ENCODE measurements around the gene SRGAP2C.
"Not testable (repeated sequence)": the region's sequence is repeated elsewhere in the genome, so short reads cannot be mapped to it uniquely, and the experiment has no call there.

SRGAP2C gene

DNA sequence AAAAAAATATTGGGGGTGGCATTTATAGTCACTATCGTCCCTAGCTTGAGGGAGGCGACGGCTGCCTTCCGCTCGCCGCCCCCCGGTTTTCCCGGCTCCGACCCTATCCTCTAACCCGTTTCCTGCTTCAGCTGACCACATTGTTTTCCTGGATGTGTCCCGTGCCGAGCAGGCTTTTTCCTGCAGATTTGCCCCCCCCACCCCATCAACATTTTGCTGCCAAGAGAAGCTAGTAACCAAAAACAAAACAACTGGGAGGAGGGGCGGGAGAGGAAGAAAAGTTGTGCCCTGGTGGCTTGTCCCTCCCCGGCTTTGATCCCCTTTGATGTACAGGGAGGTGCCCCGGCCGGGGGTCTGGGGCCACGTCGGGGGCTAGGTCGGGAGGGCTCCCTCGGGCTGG, 1.4 kb downstream of the SRGAP2C start:
- not testable (repeated sequence) for DNase-seq (ENCODE audit: low read depth)

DNA sequence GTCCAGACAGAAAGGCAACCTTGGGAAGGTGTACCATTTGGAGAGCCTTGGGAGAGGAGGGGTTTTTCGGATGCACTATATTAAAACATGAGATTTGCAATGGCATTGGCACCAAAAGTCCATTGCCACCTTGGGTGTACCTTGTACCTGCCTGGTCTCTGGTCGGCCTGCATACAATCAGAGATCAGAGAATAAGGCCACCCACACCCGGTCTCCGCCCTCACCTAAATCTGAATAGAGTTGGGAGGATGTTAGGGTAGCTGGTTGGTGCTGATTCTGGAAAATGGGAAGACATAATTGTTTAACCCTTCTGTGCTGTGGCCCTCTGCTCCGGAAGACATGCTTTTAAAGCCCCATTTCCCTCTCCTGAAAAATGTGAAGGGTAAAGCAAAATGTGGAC, 3.1 kb downstream of the SRGAP2C start:
- not testable (repeated sequence) for DNase-seq (ENCODE audit: low read depth)

DNA sequence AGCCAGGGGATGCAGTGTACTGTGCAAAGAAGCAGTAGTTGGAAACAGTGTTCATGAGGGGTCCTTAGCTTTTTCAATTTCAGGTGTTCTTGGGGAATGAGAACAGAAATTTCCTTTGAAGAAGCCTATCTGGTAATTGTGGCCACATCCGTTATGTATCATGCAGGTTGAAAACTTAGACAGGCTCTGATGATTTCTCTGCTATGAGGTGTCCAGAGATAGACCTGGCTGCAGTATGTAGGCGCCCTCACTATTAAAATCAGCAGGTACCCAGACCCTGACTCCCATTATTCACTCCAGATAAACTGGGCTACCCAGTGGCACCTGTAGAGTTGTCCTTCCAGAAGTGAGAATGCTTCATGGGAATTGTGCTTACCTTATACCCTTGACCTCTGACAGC, 7.7 kb downstream of the SRGAP2C start:
- not testable (repeated sequence) for DNase-seq (ENCODE audit: low read depth)

DNA sequence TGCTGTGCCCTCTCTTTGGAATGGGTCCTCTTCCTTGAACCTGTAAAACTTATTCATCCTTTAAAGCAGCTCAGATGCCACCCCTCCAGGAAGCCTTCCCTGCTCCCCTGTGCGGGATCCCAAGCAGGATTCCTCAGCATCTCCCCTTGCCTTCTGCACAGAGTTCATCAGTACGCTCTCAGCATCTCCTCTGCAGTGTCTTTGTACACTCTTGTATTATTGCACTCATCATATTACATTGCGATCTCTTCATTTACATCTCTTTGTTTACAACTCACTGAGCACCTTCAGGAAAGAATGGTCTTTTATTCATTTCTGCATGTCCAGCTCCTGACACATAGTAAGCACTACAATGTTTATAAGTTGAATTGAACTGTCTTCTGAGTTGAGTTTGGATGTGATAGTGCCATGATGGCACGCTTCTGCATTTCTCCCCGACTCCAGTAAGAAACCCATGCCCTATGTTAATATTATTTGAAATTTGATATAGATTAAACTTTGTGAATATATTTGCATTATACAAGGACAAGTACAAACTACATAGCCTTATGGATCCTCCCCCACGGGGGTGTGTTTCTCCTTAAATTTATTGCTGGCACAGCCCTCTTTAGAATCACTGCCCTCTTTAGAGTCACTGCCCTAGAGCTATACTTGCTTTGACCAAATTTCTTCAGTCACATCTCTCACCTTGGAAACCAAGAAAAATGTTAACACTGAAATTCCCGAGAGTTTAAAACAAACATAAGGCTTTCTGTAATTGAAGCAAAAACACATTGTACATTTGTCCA, 12.5 kb downstream of the SRGAP2C start:
- DNase-seq (ENCODE audit: low read depth) = not testable (repeated sequence)

DNA sequence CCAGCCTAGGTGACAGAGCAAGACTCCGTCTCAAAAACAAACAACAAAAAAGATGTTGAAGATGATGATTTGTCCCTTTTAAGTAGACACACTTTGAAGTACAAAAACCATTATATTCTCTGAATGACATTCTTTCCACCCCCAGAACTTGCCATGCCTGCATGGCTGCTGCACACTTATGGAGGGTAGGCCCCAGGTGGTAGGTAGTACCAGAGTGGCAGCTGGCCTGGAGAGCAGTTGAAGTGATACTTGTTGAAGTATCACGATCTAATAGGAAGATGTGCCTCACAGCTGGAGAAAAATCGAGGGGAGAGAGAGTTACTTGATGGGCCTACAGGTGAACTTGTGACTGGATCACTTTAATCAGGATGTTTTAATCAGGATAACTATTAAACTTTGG, 15.0 kb downstream of the SRGAP2C start:
- DNase-seq (ENCODE audit: low read depth) = not testable (repeated sequence)

DNA sequence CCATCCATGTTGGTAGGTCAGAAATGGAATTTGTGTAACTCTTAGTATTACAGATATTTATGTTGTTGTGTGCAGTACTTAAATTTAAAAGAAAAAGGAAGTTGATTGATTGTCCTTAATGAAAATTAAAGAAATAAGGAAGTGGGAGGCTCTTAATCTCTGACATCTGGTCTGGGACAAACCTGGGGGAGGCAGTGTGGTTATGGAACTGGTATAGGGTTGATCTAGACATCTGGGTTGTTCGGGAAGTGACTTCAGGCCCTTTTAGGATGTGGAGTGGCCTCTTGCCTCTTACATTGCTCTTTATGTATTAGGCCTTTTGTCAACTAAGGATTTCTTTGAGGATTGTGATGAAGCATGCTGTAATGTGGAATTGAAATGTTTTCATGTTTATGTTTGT, 15.5 kb downstream of the SRGAP2C start:
- DNase-seq (ENCODE audit: low read depth) = not testable (repeated sequence)

DNA sequence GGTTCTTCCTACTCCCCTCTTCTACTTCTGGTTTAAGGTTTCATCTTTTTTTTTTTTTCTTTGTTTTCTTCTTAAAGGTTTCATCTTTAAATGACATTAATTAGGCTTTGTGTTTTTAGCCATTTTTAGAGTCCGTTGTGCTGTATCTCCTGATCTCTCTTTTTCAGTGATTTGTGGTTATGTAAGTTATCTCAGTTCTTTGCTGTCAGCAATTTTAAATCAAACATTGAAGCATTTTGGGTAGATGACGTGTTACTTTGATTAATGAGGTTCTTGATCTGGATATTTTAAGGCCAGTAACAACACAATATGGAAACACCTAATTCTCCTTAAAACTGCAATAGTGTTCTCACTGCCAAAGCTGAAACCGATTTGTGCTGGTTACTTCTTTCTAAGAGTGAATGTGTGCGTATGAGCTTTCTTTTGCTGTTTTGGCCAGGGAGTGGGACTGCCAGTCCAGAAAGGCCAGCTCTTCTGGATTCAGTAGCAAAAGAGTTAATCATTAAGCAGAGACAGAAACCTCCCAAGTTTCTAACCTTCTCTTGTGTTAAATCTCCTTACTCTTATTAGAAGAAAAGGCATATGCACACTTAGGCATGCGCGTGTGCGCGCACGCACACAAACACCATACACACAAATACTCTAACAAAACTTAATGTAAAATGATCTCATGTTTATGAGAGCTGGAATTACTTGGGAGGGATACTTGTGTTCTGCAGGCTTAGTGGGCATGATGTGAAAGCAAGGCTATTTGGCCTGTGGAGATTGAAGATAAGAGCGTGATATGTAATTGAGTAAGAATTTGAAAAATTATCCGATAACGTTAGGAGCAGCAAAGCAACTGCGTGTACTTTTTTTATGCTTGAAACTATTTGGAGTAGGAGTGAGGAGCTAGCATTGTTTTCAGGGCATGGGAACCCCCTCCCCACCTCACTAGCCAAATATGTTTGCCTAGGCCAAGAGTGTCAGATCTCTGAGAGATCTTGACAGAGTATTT, 16.5 kb downstream of the SRGAP2C start:
- DNase-seq (ENCODE audit: low read depth) = not testable (repeated sequence)

DNA sequence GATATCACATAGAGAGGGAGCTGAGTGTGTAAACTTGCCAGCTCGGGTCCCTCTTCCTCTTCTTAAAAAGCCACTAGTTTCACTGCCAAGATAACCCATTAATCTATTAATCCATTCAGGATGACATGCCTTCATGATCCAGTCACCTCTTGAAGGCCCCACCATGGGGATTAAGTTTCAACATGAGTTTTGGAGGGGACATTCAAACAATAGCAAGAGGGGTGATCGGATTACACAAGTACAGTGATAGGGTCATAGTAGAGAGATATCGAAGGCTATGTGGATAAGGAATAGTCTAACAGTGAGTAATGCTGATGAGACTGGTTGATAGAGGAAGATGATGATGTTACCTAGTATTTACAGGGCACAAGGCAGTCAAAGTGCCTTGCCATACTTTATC, 18.2 kb downstream of the SRGAP2C start:
- not testable (repeated sequence) for DNase-seq (ENCODE audit: low read depth)

DNA sequence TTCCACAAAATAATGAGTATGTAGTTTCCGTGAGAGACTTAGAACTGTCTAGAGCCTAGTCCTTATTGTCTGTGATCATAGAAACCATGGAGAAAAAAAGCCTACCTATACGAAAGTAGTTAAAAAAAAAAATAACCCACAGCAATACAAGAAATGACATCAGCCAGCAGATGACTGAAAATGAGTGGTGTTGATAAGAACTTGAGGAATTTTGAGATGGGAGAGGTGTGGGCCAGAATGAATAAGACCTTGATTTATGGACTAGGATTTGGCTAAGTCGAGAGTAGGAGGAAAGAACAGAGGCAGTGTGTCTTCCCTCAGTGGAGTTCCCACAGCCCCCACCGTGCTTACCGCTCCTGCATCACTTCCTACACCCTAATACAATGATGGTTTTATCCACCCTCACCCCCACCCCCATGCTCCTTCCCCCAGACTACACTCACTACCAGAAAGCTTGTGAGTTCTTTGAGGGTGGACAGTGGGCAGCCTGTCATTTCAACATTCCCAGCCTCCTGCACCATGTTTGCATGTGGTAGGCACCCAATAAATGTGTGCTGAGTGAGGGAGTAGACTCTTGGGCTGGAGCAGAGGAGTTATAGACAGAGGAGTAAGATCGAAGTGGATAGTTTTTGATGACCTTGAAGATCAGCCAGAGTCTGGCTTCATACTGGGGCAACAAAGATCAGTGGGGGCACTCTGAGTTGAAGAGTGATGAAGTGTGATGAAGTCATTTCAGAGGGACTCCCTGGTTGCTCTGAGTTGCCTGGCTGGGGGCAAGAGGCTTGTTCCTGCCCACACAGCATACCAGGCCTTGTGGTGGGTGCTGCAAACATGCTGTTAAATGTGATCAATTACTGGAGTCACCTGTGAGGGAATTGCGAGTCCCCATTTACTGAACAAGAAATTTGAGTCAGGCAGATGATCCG, 21.3 kb downstream of the SRGAP2C start:
- DNase-seq (ENCODE audit: low read depth) = not testable (repeated sequence)

DNA sequence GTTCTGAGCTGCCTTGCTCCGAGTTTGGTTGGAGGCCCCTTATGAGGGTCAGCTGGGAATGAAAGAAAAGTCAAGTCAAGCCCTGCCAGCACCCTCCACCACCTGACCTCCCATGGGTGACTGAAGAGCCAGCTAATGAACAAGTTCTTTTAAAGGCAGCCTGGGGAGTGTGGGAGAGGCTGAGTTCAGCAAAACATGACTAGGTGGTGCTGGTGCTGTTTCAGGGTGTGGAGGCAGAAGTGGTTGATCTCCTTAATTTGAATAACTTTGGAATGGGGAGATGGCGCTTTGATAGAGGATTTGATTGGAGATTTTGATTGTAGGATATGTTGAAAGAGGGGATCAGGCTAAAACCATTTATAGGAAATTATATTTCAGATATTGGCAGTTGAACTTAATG, 22.6 kb downstream of the SRGAP2C start:
- not testable (repeated sequence) for DNase-seq (ENCODE audit: low read depth)

DNA sequence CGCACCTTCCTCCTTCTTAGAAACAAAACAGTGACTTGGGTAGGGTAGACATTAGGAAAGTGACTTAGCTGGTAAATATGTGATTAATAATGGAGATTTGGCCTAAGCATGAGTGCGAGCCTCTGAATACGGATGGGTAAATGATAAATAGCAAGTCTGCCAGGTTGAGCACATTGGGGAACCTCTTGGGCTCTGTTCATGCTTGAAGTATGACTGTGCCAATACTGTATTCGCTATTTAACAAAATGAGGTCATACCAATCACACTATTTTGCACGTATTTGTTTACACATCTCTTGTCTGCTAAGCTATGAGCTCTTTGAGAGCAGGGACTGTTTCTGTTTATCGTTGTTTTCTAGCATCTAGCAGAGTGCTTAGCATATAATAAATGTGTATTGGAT, 23.6 kb downstream of the SRGAP2C start:
- not testable (repeated sequence) for DNase-seq (ENCODE audit: low read depth)

DNA sequence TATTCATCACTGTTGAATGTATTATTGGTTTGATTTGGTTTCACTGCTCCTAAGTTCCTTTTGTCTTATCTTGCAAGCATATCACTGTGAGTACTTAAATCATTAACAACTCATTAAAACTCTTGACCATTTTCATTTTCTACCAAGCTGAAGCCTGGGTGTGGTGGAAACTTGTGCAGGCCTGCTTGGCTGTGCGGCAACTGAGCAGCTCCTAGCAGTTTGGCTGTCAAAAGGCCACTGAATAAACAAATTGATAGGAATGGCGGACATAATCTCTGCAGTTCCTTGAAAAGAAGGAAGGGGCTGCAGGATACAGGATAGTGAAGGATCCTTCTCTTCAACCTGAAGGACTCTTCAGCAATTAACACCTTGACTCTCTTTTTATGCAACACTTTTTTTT, 26.0 kb downstream of the SRGAP2C start:
- DNase-seq (ENCODE audit: low read depth) = not testable (repeated sequence)

DNA sequence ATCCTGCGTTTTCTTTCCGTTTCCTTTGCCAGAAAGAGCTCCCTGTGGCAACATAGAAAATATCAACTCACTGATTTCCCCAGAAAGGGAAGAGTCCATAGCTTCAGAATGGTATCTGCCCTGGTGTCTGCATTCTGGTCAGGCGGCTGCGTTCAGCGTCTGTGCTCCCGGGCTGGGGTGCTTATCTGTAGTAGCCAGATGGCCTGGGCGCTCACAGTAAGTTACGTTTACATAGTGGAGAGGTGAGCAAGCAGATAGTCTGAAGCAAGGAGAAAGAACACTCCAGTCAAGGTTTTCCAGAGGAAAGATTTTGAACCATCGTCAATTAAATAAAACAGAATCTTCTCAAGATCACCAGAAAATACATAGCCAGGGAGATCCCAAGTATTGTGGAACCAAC, 28.7 kb downstream of the SRGAP2C start:
- not testable (repeated sequence) for DNase-seq (ENCODE audit: low read depth)

DNA sequence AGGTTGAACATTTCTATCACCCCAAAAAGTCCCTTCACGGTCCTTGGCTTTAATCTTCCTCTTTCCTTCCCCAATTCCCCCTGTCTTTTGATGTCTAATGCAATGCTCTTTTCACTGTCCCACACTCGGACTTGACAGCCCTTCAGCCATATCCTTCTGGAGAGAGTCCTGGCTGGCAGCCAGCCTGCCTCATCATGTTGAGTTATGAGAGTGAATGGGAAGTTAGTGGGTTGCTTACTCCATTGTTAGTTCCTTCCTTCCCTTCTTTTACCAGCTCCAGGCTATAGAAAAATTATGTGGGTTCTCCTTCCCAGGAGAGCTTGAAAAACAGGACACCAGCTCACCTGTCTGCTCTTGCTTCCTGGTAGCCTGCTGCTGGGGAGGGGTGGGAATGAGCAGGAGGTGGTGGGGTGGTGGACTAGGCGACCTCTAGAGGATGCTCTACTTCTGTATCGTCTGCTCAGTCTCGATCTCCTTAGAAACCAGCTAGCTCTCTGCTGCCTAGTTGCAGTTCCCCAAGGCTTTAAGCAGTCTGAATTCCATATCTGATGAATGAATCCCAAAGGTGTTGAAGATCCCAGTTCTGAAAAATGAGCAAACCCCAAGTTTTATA, 29.9 kb downstream of the SRGAP2C start:
- DNase-seq (ENCODE audit: low read depth) = not testable (repeated sequence)

DNA sequence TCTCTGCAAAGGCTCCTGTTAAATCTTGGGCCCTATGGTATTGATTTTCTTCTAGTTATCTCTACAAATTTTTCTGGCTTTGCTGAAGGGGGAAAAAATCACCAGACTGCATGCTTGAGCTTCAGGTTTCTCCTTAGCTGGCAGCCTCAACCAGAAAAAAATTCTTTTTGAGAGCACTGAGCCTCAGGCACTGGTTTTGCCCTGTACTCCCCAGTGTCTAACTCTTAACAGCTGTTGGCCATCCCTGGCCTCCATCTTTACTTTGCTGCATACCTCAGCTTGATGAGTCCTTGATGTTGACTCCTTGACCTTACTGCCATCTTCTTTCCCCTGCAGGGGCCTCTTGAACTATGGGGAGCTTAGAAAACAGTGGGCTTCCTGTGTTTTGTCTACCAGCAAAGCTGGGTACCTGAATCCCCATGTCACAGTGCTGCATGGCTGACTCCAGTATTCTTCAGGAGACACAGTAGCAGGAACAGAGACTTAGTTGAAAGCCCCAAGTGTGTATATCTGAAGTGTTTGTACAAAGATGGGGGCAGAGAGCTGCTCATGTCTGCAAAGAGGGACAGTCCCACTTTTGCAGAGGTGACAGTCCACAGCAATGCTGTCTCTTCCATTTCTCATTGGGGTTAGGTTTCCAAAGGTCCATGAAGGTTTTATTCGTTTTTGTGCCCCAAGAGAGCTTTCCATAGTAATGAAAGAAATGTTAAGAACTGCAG, 31.1 kb downstream of the SRGAP2C start:
- not testable (repeated sequence) for DNase-seq (ENCODE audit: low read depth)

DNA sequence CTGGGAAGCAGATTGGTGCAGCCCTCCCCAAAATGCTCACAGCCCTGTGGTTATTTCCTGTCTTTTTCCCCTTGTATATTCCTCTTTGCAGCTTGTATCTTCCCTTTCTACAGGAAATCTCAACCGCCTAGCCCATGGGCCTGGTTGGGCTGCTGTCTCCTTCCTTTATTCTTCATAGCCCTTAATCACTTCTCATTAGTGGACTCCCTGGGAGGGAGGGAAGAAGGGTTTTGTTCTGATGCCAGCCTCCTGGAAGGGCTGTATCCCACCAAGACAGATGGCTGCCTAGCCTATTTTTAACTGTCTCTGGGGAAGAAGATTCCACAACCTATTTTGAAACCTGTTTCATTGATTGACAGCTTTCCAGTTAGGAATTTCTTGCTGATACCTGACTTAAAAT, 31.9 kb downstream of the SRGAP2C start:
- not testable (repeated sequence) for DNase-seq (ENCODE audit: low read depth)

DNA sequence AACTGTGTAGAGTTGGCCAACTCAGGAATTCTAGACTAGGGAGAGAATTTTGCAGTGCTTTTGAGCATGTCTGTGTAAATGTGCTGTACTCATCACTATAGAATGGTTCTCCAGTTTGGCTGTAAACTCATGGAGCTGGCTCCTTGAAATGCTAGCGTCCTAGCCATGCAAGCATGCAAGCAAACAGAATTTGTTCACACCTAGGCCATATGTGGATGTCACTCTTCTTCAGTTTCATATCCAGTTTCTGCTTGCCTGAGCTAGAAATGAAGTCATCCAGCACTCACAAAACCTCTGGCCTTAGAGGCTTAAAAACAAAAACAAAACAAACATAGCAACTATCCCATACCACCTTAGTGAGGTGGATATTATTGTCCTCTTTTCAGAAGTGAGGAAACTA, 37.0 kb downstream of the SRGAP2C start:
- DNase-seq (ENCODE audit: low read depth) = not testable (repeated sequence)

DNA sequence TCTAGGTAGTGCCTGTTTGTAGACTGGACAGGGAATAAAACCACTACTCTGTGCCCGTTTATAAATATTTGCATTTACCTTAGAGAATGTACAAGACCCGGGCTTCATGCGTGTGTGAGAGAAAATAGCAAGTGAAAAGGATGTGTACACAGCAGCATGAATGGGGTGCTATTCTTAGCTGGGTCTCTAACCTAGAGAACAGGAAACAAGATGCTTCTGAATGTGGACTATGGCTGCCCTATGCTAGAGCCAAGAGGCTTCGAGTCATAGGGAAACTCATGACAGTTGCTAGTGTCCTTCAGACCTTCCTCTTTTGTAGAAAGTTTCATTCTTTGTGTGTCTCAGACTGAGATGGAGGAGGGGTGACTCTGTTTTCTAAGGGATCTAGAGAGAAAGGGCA, 39.9 kb downstream of the SRGAP2C start:
- not testable (repeated sequence) for DNase-seq (ENCODE audit: low read depth)

DNA sequence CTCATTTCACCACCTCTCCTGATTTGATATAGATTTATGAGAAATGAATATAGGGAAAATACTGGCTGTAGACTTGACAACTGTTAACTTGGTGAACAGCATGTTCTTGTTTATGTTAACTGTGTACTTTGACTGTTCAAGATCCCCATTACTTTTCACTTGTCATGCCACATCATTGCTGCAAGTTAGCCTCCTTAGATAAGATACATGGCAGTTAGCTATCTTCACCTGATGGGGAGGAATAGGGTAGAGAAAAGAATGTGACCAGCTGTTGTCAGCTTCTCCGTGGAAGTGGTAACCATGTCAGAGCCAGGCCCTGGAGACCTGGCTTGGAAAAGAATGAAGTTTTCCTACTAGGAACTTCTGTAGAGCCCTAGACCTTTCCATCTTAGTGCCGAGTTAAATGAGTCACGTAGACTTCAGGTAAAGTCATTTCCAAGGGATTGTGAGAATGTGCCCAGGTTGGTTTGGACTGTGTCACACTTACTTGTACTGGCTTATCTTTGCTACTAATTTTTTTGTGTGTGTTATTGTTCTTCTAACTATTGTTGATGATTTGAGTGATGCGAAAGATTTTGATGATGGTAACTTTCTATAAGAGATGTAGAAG, 41.6 kb downstream of the SRGAP2C start:
- DNase-seq (ENCODE audit: low read depth) = not testable (repeated sequence)

DNA sequence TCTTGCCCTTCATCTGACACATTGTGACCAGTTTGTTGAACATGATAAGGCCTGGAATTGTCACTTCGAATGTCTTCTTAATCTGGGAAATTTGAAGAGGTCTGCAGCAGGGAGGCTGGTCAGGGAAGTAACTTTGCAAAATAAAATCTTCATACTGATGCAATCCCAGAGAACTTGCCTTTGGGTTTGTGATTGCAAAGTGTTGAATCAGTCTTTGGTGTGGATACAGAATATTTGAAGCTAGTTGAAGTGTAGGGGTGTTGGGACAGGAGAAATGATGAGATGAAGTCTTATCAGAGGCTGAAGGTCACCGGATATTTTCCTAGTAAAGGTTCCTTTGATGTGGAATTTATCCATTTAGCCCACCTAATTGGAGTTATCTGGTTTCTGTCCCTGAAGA, 42.1 kb downstream of the SRGAP2C start:
- DNase-seq (ENCODE audit: low read depth) = not testable (repeated sequence)
